NCI-H510A treated with DMSO at 0.1 percent for 48 hours (cell line): Measurements from ENCODE around the gene RAB24.

Experiments
- DNase-seq: peaks from one replicate; lab custom pipeline; 2025; lab: John Stamatoyannopoulos, UW

Gene RAB24

DNA sequence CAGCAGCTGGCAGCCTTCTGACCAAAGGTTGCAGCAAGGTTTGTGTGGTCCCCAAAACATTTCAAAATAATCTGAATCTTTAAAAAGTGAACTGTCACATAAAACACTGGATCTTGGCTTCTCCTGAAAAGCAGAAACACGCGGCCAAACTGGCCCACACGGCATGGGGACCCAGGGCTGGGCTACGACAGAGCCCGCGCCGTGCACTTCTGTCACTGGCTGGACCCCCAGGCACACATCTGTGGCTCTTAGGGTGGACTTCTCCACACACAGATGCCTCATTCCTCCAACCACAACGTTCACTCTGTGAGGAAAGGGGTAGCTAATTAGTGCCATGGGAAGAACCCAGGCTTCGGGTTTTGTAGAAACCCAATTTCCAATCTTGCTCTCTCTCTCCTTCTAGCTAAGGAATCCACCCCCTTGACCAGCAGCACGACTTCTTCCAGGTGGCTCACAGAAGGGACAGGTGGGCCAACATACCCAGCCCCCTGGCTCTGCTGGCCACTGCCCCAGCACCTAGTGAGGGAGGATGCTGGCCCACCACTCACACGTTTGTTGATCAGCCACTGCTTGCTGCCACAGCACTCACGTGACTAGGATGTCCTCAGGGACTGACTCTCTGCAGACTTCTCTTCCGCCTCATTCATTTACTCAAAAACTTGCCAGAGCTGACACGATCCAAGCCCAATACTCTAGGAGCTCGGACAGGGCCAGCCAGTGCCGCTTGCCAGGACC lies 30.1 kb upstream of the RAB24 start:
- no peak for DNase-seq

DNA sequence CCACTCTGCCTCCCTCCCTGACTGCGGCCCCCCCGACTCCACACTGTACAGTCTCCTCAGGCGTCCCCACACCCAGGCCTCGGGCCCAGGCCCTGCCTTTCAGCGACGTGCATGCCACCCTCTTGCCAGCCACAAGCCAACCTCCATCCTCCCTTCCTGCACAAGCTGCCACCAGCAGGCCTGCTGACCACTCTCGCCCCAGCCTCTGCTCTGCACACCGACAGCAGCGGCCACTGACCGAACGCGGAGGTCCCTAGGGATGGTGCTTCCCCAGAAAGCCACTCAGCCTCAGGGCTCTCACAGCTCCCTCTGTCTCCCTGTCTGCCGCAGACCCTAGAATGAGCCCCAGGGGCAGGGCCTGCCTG lies 29.4 kb upstream of the RAB24 start:
- DNase-seq, result no peak

DNA sequence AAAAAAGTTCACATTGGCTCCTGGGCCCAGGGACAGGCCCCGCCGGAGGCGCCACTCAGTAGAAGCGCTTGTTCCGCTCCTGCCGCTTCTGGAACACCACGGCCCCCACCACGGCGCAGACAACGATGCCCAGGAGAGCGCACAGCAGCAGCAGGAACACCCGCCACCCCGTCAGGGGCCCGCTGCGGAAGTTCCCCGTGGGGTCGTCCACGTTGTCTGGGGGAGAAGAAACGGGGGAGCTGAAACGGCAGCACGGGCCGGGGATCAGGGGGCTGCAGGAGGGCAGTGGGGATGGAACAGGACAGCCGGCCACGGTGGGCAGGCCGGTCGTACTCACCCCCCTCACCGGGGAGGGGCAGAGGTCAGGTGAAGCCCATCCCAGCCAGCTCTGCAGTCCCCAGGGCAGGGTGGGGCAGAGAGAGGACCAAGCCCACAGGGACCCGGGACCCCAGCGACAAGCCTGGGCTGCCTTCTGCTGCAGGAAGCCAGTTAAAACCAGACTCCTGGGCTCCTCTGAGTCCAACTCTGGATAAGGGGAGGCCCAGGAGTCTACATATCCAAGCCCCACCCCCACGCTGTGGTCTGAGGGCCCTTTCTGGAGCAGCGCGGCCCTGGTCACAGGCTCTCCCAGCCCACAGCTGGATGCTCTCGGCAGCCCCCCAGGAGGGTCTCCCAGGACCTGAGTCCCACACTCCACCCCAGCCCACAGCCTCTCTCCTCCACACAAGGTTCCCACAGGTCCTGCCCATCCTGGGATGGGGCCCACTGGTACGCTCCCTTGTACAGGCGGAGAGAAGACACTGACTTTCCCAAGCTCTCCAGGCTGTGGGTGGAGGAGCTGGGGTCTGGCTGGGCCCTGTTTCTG lies 28.7 kb upstream of the RAB24 start:
- DNase-seq, result no peak

DNA sequence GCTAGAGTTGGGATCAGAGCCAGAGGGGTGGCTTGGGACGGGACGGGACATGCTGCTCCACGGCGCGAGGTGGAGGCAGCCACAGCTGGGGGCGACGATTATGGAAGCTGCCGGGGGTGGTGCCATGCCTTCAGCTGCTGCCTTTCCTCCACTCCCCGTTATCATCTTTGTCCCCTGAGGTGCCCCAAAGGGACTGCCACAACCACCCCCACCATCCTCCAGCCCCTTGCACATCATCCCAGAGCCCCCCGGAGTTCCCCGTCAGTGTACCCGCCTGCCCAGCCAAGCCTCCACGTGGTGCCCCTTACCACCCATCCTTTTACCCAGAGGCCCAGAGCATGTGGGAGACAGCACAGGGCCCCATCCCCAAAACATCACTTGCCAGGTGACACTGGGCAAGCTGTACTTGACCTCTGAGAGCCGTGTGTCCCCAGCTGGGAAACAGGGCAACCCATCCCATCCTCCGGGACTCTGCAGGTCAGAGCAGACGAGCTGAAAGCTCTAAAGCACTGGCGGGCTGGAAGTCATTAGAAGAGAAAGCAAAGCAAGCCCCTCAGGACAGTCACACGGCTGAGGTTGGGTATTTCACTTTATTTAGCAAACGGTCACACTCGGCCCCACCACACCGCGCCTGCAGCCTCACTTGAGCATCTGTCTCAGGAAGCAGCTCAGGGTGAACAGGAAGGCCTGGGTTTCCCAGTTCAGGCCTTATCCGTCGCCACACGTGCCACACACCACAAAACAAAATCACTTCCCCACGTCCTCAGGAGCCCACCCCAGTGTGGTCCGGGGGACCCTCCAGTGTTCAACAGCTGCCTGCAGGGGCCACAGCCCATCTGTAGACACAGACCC lies 27.7 kb upstream of the RAB24 start:
- DNase-seq, result no peak

DNA sequence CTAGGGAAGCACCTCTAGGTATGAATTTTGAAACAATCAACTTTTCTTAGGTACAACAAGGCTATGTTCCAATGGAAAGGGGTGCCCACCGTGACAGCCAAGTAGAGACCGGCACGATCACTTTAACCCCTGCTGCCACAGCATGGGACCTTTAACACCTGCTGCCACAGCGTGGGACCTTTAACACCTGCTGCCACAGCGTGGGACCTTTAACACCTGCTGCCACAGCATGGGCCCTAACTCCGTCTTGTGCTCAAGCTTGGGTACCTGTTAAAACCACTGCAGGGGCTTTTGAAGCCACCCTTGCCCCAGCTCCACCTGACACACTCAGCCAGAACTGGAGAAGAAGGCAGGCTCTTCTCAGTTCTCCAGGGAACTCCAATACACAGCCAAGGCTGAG lies 26.4 kb upstream of the RAB24 start:
- no peak for DNase-seq

DNA sequence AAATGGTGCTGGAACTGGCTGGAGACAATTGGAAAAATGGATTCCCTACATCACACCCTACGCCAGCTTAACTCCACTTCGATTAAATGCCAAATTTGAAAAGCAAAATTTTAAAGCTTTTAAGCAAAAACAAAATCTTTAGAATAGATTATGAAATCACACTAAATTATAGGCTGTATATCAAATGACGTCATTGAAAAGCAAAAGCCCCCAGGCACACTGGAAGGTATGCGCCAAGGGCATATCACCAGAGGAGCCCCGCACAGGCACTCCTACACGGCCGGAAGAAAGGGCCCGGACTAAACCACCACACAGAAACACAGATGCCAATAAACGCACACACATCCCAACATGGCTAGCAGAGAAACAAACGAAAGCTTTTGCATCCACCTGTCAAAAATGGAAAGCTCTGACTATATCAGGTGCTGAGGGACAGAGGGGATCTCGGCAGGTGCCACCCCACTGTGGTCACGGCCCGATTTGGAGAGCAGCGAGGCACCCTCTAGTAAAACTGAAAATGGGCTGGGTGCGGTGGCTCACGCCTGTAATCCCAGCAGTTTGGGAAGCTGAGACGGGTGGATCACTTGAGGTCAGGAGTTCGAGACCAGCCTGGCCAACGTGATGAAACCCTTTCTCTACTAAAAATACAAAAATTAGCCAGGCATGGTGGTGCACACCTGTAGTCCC lies 25.2 kb upstream of the RAB24 start:
- no peak for DNase-seq

DNA sequence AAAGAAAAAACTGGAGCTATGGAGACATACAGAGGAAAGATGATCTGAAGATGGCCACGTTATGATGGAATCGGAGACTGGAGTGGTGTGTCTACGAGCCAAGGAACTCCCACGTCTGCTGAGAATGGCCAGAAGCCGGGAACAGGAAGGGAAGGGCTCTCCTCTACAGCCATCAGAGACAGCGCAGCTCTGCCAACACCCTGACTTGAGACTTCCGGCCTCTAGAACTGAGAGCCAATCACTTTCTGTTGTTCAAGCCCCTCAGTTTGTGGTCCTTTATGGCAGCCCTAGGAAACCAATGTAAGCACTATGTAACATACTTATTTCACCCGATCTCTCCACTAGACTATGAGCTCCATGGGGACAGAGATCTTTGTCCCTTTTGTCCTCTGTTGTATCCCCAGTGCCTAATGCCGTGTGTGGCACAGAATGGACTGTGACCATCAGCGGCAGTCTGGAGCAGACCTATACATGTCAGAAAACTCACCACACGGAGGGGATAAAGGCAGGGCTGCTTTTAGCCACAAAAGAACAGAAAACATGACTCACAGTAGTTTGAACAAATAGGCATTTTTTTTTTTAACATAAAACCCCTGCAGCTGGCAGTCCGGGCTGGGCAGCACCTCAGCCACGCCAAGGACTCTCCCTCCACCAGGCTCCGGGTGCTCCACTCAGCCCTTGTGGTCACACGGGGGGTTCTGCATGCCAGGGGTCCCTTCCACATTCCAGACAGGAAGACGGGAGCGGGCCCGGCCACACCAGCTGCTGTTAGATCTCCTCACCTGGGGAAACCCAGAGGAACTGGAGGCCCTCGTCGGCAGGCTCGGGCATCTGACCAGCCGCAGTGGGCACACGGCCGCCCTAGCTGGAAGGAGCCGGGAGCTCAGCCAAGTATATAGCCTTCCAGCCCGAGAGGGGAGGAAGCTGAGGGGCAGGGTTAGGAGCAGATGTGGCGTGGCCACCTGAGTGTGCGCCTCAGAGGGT lies 24.3 kb upstream of the RAB24 start:
- no peak for DNase-seq

DNA sequence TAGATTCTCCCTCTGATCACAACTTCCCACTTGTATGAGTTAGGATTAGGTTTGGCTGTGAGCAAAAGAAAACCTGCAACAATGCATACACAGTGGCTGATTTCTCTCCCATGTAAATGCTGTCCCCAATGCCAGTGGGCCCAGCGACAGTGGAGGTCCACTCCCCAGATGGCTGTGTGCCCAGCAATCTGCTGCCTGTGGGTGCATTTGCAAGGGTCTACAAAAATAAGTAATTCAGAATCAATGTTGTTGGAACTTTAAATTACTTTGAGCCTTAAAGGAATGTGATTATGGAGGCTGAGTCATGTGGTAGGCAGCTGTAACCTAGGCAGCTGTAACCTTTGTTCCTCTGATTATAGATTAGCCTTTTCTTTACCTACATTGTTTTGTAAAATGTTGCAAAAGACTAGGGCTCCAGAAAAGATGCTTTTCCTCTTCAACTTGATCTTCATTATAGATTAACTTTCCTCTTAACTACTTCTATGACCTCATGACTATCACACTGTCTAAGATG lies 22.4 kb upstream of the RAB24 start:
- DNase-seq, result no peak

DNA sequence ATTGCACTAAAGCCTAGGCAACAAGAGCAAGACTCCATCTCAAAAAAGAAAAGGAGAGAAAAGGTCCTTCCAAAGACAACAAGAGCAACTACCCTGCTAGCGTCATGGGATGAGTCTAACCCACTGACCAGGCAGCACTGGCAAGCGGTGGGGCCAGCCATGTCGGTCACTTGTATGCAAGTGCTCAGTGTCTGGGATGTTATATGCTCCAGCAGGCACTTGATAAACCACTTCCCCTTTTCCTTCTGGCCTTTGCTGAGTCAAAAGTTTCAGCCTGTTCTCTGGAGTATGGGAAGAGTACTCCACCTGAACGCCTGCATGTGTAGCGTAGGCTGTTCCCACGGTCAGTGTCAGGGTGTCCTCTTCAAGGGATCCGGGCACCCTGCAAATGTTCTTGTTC lies 17.4 kb upstream of the RAB24 start:
- no peak for DNase-seq

DNA sequence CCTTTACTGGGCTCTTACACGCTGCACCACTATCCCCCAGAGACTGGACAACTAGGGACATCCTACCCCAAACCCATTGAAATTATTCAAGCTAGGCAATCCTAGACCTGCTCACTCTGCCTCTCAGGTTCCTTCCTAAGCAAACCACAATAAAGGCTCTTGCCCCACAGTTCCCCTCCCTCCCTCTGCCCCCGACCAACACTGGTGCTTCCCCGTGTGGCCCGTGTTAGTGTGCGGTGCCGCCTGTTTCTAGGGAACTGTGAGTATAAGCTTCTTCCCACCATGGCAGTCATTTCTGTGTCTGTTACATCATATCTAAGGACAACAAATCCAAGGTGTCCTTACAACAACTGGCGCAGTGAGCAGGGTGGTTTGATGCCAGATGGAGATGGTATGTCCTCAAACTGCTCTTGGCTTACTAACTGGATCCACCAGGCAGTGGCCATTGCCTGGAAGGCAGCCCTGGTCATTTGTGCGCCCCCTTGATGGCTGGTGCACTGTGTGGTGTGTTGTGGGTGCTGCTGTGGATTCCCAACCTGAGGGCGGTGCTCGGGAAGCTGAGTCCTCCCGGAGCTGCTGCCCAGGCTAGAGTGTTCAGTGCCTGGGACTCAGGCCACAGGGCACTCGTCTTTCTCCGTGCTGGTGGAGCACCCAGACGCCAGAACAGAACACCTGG lies 16.5 kb upstream of the RAB24 start:
- no peak for DNase-seq

DNA sequence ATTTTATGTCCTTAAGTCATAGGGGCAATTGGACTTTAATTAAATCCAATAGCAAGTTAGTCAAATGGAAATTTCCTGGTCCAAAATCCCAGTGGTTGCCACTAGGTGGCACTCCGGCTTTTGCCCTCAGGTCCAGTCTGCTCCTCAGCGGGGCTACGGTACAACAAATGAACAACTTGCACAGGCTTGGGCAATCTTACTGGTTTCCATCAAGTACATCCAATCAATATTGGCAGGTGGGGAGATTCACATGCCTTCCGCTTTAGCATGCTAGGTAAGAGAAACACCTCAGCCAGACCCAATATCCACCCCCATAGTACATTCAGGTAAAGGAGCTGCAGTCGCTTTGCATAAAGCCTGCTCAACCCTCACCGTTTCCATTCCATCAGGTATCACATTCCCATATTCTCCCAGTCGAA lies 14.4 kb upstream of the RAB24 start:
- peak; percentile 46 for DNase-seq

DNA sequence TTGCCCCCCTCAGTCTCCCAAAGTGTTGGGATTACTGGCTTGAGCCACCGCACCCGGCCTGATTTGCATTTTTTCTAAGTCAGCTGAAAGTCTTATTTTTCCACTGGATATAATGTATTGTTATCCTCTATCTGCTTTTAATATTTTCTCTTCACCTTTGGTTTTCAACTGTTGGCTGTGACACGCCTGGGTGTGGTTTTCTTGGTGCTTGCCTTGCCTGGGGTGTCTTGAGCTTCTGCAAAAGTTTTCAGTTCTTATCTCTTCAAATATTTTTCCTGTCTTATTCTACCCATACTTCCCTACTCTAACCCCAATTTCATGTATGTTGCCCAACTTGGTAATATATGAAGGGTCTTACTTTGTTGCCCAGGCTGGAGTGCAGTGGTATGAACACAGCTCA lies 12.5 kb upstream of the RAB24 start:
- DNase-seq, result no peak

DNA sequence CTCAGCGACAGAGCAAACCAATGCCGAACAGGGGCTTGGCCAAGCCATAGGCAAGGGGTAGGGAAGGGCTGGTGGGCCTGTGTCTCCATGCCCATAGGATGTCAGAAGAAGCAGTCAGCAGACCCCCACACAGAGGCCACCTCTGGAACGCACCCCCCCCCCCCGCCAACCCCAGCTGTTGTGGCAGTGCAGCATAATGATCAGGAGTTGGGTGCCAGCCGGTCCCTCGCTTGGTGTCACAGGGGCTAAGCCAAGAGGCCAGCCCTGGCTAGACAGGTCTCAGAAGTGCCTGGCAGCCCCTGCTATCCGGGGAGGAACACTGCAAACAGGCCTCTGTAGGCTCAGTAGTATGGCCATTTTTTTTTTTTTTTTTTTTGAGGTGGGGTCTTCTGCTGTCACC lies 11.9 kb upstream of the RAB24 start:
- no peak for DNase-seq

DNA sequence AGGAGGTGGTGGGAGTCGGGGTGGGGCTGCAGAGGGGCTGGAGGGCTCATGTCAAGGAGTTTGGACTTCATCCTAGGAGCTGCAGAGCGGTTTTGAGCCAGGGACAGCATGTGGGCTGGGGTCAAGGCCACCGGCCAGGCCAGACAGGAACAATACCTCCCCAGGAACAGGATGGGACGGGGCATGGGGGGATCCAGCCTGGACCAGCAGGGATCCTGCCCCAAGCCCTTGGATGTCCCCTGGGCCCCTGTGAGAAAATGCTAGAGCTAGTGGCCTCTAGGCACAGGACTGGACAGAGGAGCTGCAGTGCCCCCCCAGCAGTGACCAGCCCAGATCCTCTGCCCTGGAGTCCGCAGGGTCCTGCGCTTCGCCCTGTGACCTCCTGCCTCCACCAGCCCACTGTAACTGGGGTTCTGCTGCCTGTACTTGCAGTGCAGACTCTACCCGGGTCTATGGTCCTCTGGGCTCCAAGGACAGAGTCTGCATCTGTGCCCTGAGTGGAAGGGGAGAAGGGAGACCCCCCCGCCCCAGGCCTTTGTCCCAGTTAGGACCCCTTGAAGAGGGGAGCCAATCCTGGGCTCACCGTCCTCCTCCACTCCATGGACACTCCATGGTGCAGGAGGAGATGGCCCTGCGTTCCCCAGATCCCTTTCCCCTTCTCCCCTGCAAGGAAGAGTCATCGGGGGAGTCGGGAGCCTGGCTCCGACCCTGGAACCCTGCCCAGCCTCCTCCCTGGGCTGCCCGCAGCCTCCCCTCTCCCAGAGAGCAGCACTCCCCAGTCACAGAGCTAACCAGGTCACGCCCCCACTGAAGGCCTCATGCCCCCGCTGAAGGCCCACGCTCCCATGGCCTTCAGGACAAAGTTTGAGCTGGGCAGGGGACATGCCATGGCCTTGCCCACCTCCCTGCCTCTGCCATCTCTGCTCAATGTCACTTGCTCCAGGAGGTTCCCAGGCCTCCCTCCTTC lies 11.1 kb upstream of the RAB24 start:
- DNase-seq, result no peak

DNA sequence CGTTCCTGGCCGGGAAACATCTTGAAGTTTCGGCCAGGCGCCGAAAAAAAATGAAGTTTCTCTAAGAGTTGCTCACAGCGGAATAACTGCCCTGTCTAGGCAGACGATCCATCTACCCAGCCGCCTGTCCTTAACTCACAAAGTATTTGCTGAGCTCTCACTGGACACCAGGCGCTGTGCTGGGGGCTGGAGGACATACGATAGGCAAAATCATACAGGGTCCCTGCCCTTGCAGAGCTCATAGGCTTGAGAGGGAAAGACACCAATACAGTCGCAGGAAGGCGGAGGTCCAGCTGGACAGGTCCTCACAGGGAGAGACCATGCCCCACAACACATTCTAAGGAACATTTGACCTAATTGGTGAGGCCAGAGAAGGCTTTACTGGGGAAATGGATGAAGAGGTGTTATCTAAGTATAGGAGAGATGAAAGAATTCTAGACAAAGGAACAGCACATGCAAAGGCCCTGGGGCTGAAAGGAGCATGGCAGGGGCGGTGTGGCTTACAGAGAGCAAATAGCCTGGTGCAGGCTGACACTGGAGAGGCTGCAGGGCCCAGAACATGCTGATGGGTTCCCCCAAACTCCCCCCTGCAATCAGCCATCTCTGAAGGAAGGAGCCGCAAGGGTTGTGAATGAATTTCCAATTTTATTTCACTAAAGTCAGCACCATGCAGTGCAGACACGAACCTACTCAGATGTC lies 10.2 kb upstream of the RAB24 start:
- no peak for DNase-seq

DNA sequence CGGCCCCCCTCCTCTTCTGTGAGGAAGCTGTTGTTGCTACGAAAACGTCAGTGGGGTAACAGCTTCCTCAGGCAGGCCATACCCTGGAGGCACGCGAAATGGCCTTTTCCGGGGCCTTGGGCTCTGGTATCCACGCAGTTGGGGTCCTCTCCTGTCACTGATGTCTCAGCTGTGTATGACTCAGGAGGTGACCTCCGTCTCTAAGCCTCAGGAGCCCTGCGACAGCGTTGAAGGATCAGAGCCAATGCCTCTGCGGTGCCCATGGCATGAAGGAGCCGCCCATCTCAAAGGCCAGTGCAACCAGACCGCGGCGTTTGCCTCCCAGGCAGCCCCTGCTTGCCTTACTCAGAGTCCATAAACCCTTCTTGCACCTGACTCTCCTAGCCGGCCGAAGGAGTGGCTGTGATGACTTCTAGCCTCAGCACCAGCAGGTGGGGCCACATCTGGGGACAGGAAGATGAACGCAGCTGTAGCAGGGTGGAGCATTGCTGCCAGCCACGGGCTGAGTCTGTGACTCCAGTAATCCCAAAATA lies 9.2 kb upstream of the RAB24 start:
- no peak for DNase-seq

DNA sequence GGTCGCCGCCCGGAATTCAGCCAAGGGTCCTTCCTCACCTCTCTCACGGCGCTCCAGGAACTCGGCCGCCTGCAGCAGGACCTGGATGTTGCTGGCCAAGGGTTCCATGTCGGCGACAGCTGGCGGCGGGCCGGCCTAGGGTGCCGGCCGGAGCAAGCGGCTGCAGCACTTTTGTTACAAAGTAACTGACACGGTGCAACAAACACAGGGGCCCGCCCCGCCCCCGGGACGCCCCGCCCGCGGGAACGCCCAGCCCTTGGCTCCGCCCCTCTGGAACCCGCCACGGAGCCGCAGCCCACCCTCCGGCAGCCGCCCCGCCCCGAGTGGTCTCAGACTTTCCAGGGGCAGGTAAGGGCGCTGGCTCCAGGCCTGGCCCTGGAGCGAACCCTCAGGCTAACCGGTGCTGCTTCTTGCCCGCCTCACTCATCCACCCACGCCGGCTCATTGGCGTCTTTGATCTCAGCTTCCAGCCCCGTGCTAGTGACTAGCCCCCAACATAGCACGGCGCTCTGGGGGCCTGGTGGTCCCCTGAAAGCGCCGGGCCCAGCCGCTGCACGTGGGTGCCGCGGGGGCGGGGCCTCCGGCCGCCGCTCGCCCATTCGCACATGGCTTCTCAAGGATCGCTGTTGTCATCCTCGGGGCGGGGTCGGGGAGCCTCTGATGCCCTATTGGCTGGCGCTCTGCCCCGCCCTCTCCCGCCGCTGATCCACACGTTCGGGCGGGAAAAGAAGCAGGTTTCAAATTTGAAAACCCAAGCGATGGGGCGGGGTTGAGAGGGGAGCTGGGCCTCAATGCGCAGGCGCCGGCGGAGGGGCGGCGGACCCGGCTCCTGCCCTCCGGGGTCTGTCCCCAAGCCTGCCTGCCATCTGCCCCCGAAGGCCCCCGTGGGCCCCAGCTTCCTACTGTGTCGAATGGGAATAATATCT lies 8.5 kb upstream of the RAB24 start, which contains the start of gene MXD3:
Gene MXD3 (minus strand): TSS at position 176 of the 926 bp plus-strand sequence. CDS start 68 bp downstream, at position 108.
- DNase-seq, result peak; percentile 89
